GM23248 (cell line): ENCODE measurements around the gene KLHL41. TPM values are rescaled to one million over a fixed set of nuclear protein-coding genes. Genes with fewer than 3 reads are reported as not detected.
"Not testable (repeated sequence)": the region's sequence is repeated elsewhere in the genome, so short reads cannot be mapped to it uniquely, and the experiment has no call there.

Experiments
- DNase-seq: peaks from one replicate; pipeline ENCODE4 v3.0.0-alpha.2; 2015
- H2AFZ ChIP-seq: fragments of 200-600 bp; sonication (generic); 2 replicates; pipeline ENCODE4 v1.6.1; 2016; ENCODE audit warnings: antibody characterized with exemption
- H3F3A ChIP-seq: fragments of 200-600 bp; sonication (generic); 2 replicates; pipeline ENCODE4 v1.6.1; 2016; ENCODE audit warnings: mild to moderate bottlenecking, antibody characterized with exemption, mixed run types; ENCODE audit not compliant: insufficient read depth
- H3K27ac ChIP-seq: fragments of 200-600 bp; sonication (generic); 2 replicates; pipeline ENCODE4 v1.5.1; 2016; ENCODE audit warnings: mild to moderate bottlenecking
- H3K27me3 ChIP-seq: fragments of 200-600 bp; sonication (generic); replicated peaks from 2 replicates; pipeline ENCODE4 v1.6.1; 2016; ENCODE audit warnings: mild to moderate bottlenecking; ENCODE audit not compliant: insufficient read depth
- H3K36me3 ChIP-seq: fragments of 200-600 bp; sonication (generic); 2 replicates; pipeline ENCODE4 v1.6.1; 2016; ENCODE audit warnings: low read depth, mild to moderate bottlenecking
- H3K4me1 ChIP-seq: fragments of 200-600 bp; sonication (generic); 2 replicates; pipeline ENCODE4 v1.6.1; 2016; ENCODE audit warnings: mild to moderate bottlenecking; ENCODE audit not compliant: insufficient read depth
- H3K4me2 ChIP-seq: fragments of 200-600 bp; sonication (generic); one replicate; pipeline ENCODE4 v1.6.1; 2016; ENCODE audit warnings: mild to moderate bottlenecking; ENCODE audit not compliant: unreplicated experiment
- H3K4me3 ChIP-seq: fragments of 200-600 bp; sonication (generic); 2 replicates; pipeline ENCODE4 v1.5.1; 2016; ENCODE audit warnings: mild to moderate bottlenecking
- H3K79me2 ChIP-seq: fragments of 200-600 bp; sonication (generic); 2 replicates; pipeline ENCODE4 v1.6.1; 2016; ENCODE audit warnings: mild to moderate bottlenecking; ENCODE audit not compliant: insufficient read depth
- H3K9ac ChIP-seq: fragments of 200-600 bp; sonication (generic); 2 replicates; pipeline ENCODE4 v1.6.1; 2016; ENCODE audit warnings: mild to moderate bottlenecking
- H3K9me2 ChIP-seq: fragments of 200-600 bp; sonication (generic); 2 replicates; pipeline ENCODE4 v1.6.1; 2016; ENCODE audit warnings: mixed run types, mild to moderate bottlenecking, moderate library complexity; ENCODE audit not compliant: insufficient read depth
- H3K9me3 ChIP-seq: fragments of 200-600 bp; sonication (generic); one replicate; pipeline ENCODE4 v1.6.1; 2017; ENCODE audit warnings: low read depth
- H4K20me1 ChIP-seq: fragments of 200-600 bp; sonication (generic); 2 replicates; pipeline ENCODE4 v1.6.0; 2016; ENCODE audit not compliant: insufficient read depth
- EZH2 ChIP-seq: fragments of 200-600 bp; sonication (generic); IDR thresholded peaks from 2 replicates; pipeline ENCODE4 v1.6.1; 2018; ENCODE audit warnings: antibody characterized with exemption, mild to moderate bottlenecking; ENCODE audit not compliant: insufficient read depth, poor library complexity, severe bottlenecking
- EZH2phosphoT487 ChIP-seq: fragments of 200-600 bp; sonication (generic); IDR thresholded peaks from 2 replicates; pipeline ENCODE4 v1.6.1; 2018; ENCODE audit warnings: antibody characterized with exemption, moderate library complexity, mild to moderate bottlenecking, low read depth; ENCODE audit not compliant: insufficient read depth
- WGBS, 2 experiments: methylation state at CpG; one replicate each; pipeline ENCODE4 v1.1.6; 2015 to 2017; ENCODE audit warnings: low lambda C conversion rate in 2 of 2, low coverage in 1 of 2; ENCODE audit errors: missing lambda C conversion rate in 2 of 2; 5-methylcytosine and 5-hydroxymethylcytosine counted together
- in situ Hi-C: fragments of 300-500 bp; cut with MboI; formaldehyde crosslinking; loops from 2 replicates; pipeline ENCODE4 v1.15.0; 2020
- polyA plus RNA-seq: library from polyadenylated mRNA; unstranded; fragments of >200 nt; fragmentation: Nextera tagmentation; extraction: Ambion mirVana; gene quantifications from 2 replicates; pipeline ENCODE4 v1.2.1, GENCODE V29; 2016
- total RNA-seq: library from RNA; depleted of rRNA; stranded (reverse); fragments of >200 nt; shearing (Covaris generic); gene quantifications from 2 replicates; pipeline ENCODE4 v1.2.3, GENCODE V29; 2014

Gene KLHL41
- total and polyA plus RNA-seq, 2 experiments from 2014 or later = 0.11 TPM

GRCh38 chr2:169542433-169542832 is 32.9 kb downstream of the KLHL41 start:
- H2AFZ ChIP-seq = no peak overlapping the region
- H3K9me3 ChIP-seq = no peaks in the 10 kb centered on the region
- H3K27me3 ChIP-seq = no peaks in the 10 kb centered on the region
- H3K4me1 ChIP-seq = no peaks in the 10 kb centered on the region
- H3K9me2 ChIP-seq = no peaks in the 10 kb centered on the region
- H3K27ac ChIP-seq = no peak overlapping the region
- H3K79me2 ChIP-seq = no peaks in the 10 kb centered on the region
- in situ Hi-C loops = no loop called here
- H4K20me1 ChIP-seq = no peaks in the 10 kb centered on the region
- TF ChIP-seq EZH2 = no peak
- no peak for TF ChIP-seq EZH2phosphoT487
- H3F3A ChIP-seq = no peaks in the 10 kb centered on the region
- no peak overlapping the region for H3K9ac ChIP-seq
- no peak overlapping the region for H3K4me2 ChIP-seq
- DNase-seq = no peak
- WGBS, 2 experiments = 78 to 86% methylated on average over 3 of the region's 3 CpGs
- H3K4me3 ChIP-seq = no peak overlapping the region
- peaks cover 21% of the 10 kb centered on the region for H3K36me3 ChIP-seq

DNA sequence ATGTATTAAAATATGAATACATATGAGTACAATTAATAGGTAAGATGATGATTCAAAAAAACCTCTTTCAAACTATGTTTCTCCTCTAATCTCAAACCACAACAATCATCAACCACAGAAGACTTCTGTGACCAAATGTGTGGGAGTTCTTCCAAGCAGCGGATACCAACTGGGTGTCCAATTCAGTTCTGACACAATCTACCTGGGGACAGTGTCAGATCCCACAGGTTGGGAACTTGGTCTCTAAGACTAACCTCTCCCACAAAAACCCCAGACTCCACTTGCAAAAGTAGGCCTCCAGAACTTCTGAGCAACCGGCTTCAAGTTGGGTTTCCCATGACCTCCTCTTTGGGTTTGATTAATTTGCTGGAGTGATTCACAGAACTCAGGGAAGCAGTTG is 37.3 kb downstream of the KLHL41 start:
- Histone ChIP-seq H3K36me3 (0 out of 2 replicates have a peak, but pooled peaks cover 6% of the 10 kb centered on the region), H3K4me3 (no peak overlapping the region), H3K9ac (no peak overlapping the region), H4K20me1 (no peaks in the 10 kb centered on the region), H3K79me2 (no peaks in the 10 kb centered on the region), H3K4me2 (no peak overlapping the region), H3K27me3 (no peaks in the 10 kb centered on the region), H3K4me1 (no peaks in the 10 kb centered on the region), H3K9me2 (no peaks in the 10 kb centered on the region), H2AFZ (no peak overlapping the region), H3K9me3 (no peaks in the 10 kb centered on the region), H3F3A (no peaks in the 10 kb centered on the region), H3K27ac (no peak overlapping the region)
- TF ChIP-seq EZH2 (no peak), EZH2phosphoT487 (no peak)
- in situ Hi-C loops = no loop called here
- no peak for DNase-seq
- 98 to 100% methylated on average over 2 of the region's 2 CpGs for WGBS, 2 experiments

DNA sequence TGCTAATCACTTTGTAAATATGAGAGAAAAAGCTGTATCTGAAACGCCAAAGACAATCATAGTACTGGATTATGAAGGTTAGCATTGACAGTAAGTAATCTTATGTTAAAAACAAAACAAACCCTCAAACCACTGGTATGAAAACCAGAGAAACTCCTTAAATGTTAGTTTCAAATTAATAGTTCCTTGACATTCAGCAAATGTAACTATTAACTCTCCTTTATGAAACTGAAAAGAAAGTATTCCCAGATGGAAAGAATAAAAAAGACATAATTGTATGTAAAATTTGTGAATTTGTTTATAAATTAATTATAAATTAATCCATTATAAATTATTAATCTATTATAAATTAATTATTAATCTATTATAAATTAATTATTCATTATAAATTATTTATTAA is 51.9 kb downstream of the KLHL41 start:
- in situ Hi-C loops = no loop called here
- Histone ChIP-seq H3K4me2 (no peak overlapping the region), H3K9me3 (no peaks in the 10 kb centered on the region), H3K36me3 (peaks cover 12% of the 10 kb centered on the region; the same call in 1 of the 2 replicates), H3K27ac (no peak overlapping the region), H2AFZ (no peak overlapping the region), H3F3A (no peaks in the 10 kb centered on the region), H4K20me1 (no peaks in the 10 kb centered on the region), H3K79me2 (no peaks in the 10 kb centered on the region), H3K4me1 (no peaks in the 10 kb centered on the region), H3K9ac (no peak overlapping the region), H3K27me3 (no peaks in the 10 kb centered on the region), H3K4me3 (no peak overlapping the region), H3K9me2 (no peaks in the 10 kb centered on the region)
- DNase-seq = no peak
- WGBS, 2 experiments = 93 to 100% methylated on average over 1 of the region's 1 CpG
- no peak for TF ChIP-seq EZH2
- TF ChIP-seq EZH2phosphoT487 = no peak

GRCh38 chr2:169562084-169562483 is 52.6 kb downstream of the KLHL41 start:
- H3K9me2 ChIP-seq, H3K27ac ChIP-seq, H3K79me2 ChIP-seq, H3K9ac ChIP-seq, H3K4me1 ChIP-seq, H4K20me1 ChIP-seq, H3K27me3 ChIP-seq, H3K4me3 ChIP-seq, H3K4me2 ChIP-seq, H2AFZ ChIP-seq, H3K9me3 ChIP-seq, DNase-seq, H3F3A ChIP-seq, in situ Hi-C loops: not testable (repeated sequence)
- H3K36me3 ChIP-seq = peaks cover 12% of the 10 kb centered on the region; the same call in 1 of the 2 replicates
- WGBS, 2 experiments = 90 to 91% methylated on average over 5 of the region's 5 CpGs

DNA sequence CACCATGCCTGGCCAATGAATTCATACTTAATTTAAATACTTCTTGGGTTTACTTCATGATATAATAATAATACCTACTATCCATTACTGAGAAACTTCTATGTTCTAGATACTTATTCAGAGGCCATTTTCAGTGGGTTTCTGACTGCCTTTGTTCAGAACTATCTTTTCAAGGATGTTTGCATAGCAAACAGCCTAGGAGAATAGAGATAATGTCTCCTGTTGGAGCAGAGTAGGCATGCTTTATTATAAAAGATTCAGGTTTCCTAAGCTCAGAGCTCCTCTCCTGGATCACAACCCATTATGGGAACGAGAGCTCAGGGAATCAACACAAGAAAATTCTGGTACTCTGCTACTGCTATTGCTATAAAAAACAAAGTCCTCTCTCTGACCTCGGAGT is 53.0 kb downstream of the KLHL41 start:
- H2AFZ ChIP-seq = no peak overlapping the region
- H3K27ac ChIP-seq = no peak overlapping the region
- H3K9ac ChIP-seq = no peak overlapping the region
- H3K79me2 ChIP-seq = no peaks in the 10 kb centered on the region
- no peaks in the 10 kb centered on the region for H4K20me1 ChIP-seq
- H3F3A ChIP-seq = no peaks in the 10 kb centered on the region
- TF ChIP-seq EZH2phosphoT487 (no peak), EZH2 (no peak)
- no peaks in the 10 kb centered on the region for H3K9me3 ChIP-seq
- 97 to 100% methylated on average over 2 of the region's 2 CpGs for WGBS, 2 experiments
- DNase-seq = no peak
- no peaks in the 10 kb centered on the region for H3K4me1 ChIP-seq
- in situ Hi-C loops = no loop called here
- no peaks in the 10 kb centered on the region for H3K27me3 ChIP-seq
- H3K4me2 ChIP-seq = no peak overlapping the region
- peaks cover 12% of the 10 kb centered on the region; the same call in 1 of the 2 replicates for H3K36me3 ChIP-seq
- no peak overlapping the region for H3K4me3 ChIP-seq
- no peaks in the 10 kb centered on the region for H3K9me2 ChIP-seq
